GM21367 (cell line): ENCODE measurements around the gene BCAP31.
"Not testable (repeated sequence)": the region's sequence is repeated elsewhere in the genome, so short reads cannot be mapped to it uniquely, and the experiment has no call there.

ENCODE experiments used
- ATAC-seq: cut with Tn5 transposase; IDR thresholded peaks from one replicate; pipeline ENCODE4 v1.9.1; 2021; ENCODE audit not compliant: unreplicated experiment

The BCAP31 gene

GRCh38 chrX:153696538-153696937 is 27.6 kb downstream of the BCAP31 start:
- ATAC-seq, result not testable (repeated sequence)

GRCh38 chrX:153696100-153696499 is 28.1 kb downstream of the BCAP31 start:
- ATAC-seq, result no peak

GRCh38 chrX:153694687-153695270 is 29.4 kb downstream of the BCAP31 start:
- ATAC-seq, result no peak

- not testable (repeated sequence) for ATAC-seq
Measured at GRCh38 chrX:153694256-153694655, 29.9 kb downstream of the BCAP31 start.

GRCh38 chrX:153693216-153694086 is 30.7 kb downstream of the BCAP31 start:
- ATAC-seq, result no peak

- no peak for ATAC-seq
Measured at GRCh38 chrX:153692611-153693156, 31.5 kb downstream of the BCAP31 start.

GRCh38 chrX:153692003-153692402 is 32.2 kb downstream of the BCAP31 start:
- no peak for ATAC-seq

GRCh38 chrX:153691032-153691827 is 33.0 kb downstream of the BCAP31 start:
- ATAC-seq, result not testable (repeated sequence)

- ATAC-seq, result no peak
Measured at GRCh38 chrX:153690466-153690865, 33.7 kb downstream of the BCAP31 start.

GRCh38 chrX:153689654-153690465 is 34.3 kb downstream of the BCAP31 start:
- ATAC-seq, result no peak

- no peak for ATAC-seq
Measured at GRCh38 chrX:153688911-153689590, 35.1 kb downstream of the BCAP31 start.

GRCh38 chrX:153688506-153688905 is 35.7 kb downstream of the BCAP31 start:
- no peak for ATAC-seq

GRCh38 chrX:153688071-153688470 is 36.1 kb downstream of the BCAP31 start:
- no peak for ATAC-seq

GRCh38 chrX:153687121-153688039 is 36.8 kb downstream of the BCAP31 start, which contains the start of gene SLC6A8:
Gene SLC6A8 (plus strand): TSS chrX:153687926. CDS start chrX:153688575, 649 bp downstream.
- ATAC-seq, result no peak

- no peak for ATAC-seq
Measured at GRCh38 chrX:153686711-153687110, 37.5 kb downstream of the BCAP31 start.

- ATAC-seq, result no peak
Measured at GRCh38 chrX:153685751-153686696, 38.2 kb downstream of the BCAP31 start.

- ATAC-seq, result no peak
Measured at GRCh38 chrX:153685156-153685536, 39.0 kb downstream of the BCAP31 start.
